GM11168 (cell line): ENCODE measurements around the gene DNAH17.
"Not testable (repeated sequence)": the region's sequence is repeated elsewhere in the genome, so short reads cannot be mapped to it uniquely, and the experiment has no call there.

Experiments used
- in situ Hi-C: fragments of 300-500 bp; cut with MboI; formaldehyde crosslinking; loops from one replicate; pipeline ENCODE4 v1.12.0; 2022; ENCODE audit warnings: low sequenced_read_pairs; ENCODE audit not compliant: unreplicated experiment

Gene DNAH17

GRCh38 chr17:78466786-78467715, 110.1 kb downstream of the DNAH17 start:
- in situ Hi-C loops, result no loop called here

DNA sequence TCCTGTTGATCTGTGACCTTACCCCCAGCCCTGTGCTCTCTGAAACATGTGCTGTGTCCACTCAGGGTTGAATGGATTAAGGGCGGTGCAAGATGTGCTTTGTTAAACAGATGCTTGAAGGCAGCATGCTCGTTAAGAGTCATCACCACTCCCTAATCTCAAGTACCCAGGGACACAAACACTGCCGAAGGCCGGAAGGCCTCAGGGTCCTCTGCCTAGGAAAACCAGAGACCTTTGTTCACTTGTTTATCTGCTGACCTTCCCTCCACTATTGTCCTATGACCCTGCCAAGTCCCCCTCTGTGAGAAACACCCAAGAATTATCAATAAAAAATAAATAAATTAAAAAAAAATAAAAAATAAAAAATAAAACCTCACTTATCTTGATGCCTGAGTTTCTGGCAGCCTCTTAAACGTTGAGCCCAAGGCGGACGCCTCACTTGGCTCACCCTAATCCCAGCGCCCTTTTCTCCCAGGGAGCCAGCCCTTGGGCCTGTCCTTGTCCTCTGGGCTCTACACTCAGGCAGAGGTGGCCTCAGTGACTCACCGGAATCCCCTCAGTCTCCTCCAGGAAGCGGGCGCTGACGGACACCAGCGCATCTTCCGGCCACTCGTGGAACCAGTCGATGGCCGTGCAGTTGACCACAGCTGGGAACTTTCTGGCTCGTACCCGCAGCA, 110.9 kb downstream of the DNAH17 start:
- in situ Hi-C loops, result not testable (repeated sequence)

- in situ Hi-C loops, result no loop called here
Observed at GRCh38 chr17:78462148-78462547, 115.0 kb downstream of the DNAH17 start.

- in situ Hi-C loops, result no loop called here
Observed at GRCh38 chr17:78461799-78462053, 115.5 kb downstream of the DNAH17 start.

DNA sequence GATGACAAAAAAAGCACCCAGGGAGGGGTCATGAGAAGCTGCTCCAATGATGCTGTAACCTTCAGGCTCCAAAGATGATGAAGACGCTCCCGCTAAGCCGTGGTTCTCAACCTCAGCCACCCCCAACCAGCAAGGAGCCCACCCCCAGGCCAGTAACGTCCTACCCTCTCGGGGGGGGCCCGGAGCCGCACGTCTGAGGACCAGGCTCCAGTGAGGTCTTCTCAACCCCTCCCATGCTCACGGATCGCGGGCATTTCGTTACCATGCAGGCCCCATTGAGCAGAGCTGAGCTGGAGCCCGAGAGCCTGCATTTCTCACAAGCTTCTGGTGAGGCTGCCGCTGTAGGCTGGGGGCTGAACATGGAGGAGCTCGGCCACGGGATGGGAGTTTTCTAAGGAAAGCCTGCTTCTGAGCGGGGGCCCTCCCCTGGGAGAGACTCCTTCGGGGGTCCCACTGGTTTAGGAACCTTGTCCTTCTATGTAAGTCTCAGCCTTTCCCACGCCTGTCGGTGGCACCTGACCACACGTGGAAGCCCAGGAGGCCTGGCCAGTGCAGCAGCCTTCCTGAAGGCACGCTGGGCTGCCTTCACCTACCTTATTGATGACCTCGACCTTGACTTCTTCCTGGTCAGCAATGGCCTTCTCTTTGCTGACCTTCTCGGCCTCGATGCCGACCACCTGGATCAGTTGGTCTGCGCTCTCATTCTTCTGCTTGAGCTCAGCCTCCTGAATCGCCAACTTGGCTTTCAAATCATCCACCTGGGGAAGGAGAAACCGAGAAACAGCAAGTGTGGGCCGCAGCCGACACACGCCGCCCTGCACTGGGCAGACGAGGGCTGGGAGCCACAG, 116.0 kb downstream of the DNAH17 start:
- in situ Hi-C loops, result no loop called here

GRCh38 chr17:78460176-78460675, 117.0 kb downstream of the DNAH17 start:
- in situ Hi-C loops, result no loop called here

DNA sequence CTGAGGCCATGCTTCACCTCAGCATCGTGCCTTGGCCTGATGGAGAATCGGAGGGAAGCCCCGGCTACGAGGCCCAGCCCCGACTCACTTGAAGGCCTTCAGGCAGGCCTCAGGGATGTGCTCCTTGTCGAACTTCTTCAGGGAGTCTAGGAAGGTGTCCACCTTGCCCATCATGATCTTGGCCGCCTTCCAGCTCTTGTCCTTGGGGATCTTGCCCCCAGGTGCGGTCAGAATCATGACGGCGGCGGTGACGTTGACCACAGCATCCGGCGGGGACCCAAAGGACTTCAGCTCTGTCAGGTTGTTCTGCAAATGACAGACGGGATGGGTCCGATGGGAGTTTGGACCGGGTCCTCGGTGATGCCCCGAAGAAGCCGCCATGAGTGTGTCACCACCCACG, 117.5 kb downstream of the DNAH17 start:
- in situ Hi-C loops, result no loop called here

DNA sequence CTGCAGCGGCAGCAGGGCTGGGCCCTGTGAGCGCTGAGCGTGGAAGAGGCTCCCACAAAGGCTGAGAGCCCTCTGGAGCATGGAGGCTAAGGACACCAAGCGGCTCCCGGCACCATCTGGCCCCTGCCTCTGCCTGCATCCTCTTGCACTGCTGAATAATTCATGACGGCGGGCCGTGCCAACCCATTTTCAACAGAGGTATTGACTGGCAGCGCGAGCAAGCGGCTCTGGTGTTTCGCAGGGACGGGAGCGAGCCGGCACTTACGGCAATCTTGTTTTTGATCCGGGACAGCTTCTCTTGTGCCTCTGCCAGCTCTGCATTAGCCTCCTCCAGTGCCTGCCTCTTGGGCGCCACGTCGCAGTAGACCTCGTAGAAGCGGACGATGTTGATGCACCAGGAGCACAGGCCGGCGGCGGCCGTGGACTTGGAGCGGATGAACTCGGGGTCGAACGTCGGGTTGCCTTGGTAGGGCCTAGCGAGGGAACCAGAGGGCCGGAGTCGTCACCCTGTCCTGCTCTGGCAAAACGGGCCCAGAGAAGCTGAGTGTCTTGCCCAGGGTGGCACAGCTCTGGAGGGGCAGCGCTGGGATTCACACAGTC, 118.4 kb downstream of the DNAH17 start:
- in situ Hi-C loops, result no loop called here

GRCh38 chr17:78458091-78458490, 119.1 kb downstream of the DNAH17 start:
- in situ Hi-C loops, result no loop called here

DNA sequence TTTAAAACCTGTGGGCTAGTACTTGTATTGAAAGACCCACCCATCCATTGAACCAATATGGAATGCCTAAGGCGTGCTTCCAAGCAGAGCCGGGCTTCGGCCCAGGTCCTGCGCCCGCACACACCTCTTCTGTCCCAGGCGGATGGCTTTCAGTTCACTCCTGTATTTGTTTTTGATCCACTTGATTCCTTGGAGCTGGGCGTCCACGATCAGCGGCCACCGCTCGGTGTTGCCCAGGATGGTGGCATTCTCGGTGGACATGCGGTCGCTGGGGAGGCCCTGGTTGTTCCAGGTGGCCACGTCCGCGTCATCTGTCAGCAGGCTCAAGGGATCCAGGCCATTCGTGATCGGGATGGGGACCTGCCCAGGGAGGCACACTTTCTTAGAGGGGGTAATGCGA, 122.8 kb downstream of the DNAH17 start:
- in situ Hi-C loops, result no loop called here

- in situ Hi-C loops, result no loop called here
Observed at GRCh38 chr17:78451753-78452152, 125.4 kb downstream of the DNAH17 start.

- in situ Hi-C loops, result no loop called here
Observed at GRCh38 chr17:78450696-78451345, 126.4 kb downstream of the DNAH17 start.

DNA sequence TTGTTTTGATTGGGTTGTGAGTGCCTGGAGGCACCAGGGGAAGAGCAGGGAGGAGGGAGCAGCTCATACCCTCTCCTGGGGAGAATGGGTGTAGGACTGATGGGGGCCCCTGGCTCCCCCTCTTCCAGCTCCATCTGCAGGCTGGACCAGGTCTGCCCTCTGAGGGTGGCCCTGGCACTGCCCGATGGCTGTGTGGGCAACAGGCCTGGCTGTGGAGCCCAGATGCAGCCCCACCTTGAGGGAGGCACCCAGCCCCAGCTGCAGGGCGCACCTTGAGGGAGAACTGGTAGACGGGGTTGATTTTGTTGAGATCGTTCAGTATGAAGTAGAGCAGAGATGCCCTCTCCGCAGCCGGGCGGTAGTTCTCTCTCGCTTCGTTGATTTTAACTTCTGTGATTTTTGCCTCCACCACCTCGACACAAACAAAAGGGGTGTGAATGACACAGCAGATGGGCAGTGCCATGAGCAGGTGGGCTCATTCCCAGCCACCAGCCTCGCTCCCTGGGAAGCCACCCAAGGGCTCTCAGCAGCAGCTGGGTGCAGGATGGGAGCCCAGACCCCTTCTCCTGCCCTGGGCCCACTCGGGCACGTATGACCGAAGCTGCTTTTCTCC, 127.1 kb downstream of the DNAH17 start:
- in situ Hi-C loops, result no loop called here

DNA sequence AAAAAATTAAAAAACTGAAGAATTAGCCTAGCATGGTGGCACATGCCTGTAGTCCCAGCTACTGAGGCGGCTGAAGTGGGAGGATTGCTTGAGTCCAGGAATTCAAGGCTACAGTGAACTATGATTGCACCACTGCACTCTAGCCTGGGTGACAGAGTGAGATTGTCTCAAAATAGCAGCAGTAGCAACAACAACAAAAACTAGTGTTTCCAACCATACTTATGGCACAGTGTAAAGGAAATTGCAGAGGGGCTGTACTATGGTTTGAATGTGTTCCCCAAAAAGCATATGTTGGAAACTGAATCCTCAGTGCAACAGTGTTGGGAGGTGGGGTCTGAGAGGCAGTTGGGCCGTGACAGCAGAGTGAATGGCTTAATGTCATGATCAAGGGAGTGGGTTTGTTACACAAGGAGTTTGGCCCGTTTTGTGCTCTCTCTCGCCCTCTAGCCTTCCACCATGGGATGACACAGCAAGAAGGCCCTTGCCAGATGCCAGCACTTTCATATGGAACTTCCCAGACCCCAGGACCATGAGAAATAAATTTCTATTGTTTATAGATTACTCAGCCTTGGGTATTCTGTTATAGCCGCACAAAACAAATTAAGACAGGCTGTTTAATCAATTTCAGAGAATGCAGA, 128.7 kb downstream of the DNAH17 start:
- in situ Hi-C loops, result no loop called here

GRCh38 chr17:78446833-78447232, 130.4 kb downstream of the DNAH17 start:
- in situ Hi-C loops, result no loop called here

DNA sequence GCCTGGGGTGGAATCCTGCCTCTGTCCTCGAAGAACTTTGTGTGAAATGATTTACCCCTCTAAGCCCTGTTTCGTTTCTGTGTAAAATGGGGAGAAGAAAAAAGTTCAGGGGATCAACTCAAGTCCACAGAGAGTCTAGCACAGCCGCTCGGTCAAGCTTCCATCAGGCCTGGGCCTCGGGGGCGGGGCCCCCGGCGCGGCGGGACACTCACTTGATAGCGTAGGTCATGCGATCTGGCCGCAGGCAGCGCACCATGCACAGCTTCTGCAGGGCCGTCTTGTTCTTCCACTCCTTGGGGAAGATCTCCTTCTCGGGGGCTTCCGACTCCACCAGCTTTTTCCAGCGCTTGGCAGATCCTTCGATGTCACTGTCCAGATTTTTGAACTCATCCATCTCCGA, 132.8 kb downstream of the DNAH17 start:
- in situ Hi-C loops, result no loop called here

GRCh38 chr17:78442648-78443218, 134.5 kb downstream of the DNAH17 start:
- in situ Hi-C loops, result no loop called here

- in situ Hi-C loops, result no loop called here
Observed at GRCh38 chr17:78441271-78441971, 135.8 kb downstream of the DNAH17 start.
